ENCODE measurements around the gene ISG15.
"Not testable (repeated sequence)": the region's sequence is repeated elsewhere in the genome, so short reads cannot be mapped to it uniquely, and the experiment has no call there.

The ISG15 gene

GRCh38 chr1:976791-977190, 36.5 kb upstream of the ISG15 start:
- not testable (repeated sequence) for H3K9me3 ChIP-seq (ENCODE audit: insufficient read depth, low read depth, low read length); H3K4me1 ChIP-seq (ENCODE audit: insufficient read depth, low read length); H3K36me3 ChIP-seq (ENCODE audit: insufficient read depth, low read length); H3K9ac ChIP-seq (ENCODE audit: low read depth, low read length); H3K27ac ChIP-seq (ENCODE audit: low read depth, low read length); H3K4me3 ChIP-seq (ENCODE audit: low read length)
- no CpG with 5 or more reads among the region's 39 CpGs for WGBS
- H3K27me3 ChIP-seq (ENCODE audit: insufficient read depth, low read length): peaks cover 21% of the 10 kb centered on the region

GRCh38 chr1:978069-978834, 35.0 kb upstream of the ISG15 start:
- 91% methylated on average over 44 of the region's 44 CpGs for WGBS
- no peaks in the 10 kb centered on the region for H3K9me3 ChIP-seq (ENCODE audit: insufficient read depth, low read depth, low read length)
- H3K4me3 ChIP-seq (ENCODE audit: low read length): no peak overlapping the region
- no peak overlapping the region for H3K9ac ChIP-seq (ENCODE audit: low read depth, low read length)
- peaks cover 33% of the 10 kb centered on the region for H3K27me3 ChIP-seq (ENCODE audit: insufficient read depth, low read length)
- no peaks in the 10 kb centered on the region for H3K36me3 ChIP-seq (ENCODE audit: insufficient read depth, low read length)
- H3K27ac ChIP-seq (ENCODE audit: low read depth, low read length): no peak overlapping the region
- H3K4me1 ChIP-seq (ENCODE audit: insufficient read depth, low read length): no peaks in the 10 kb centered on the region

GRCh38 chr1:978835-979743, 34.2 kb upstream of the ISG15 start:
- Histone ChIP-seq H3K27me3 (ENCODE audit: insufficient read depth, low read length) (peaks cover 38% of the 10 kb centered on the region), H3K4me3 (ENCODE audit: low read length) (no peak overlapping the region), H3K36me3 (ENCODE audit: insufficient read depth, low read length) (no peaks in the 10 kb centered on the region), H3K4me1 (ENCODE audit: insufficient read depth, low read length) (no peaks in the 10 kb centered on the region), H3K9ac (ENCODE audit: low read depth, low read length) (no peak overlapping the region), H3K27ac (ENCODE audit: low read depth, low read length) (no peak overlapping the region), H3K9me3 (ENCODE audit: insufficient read depth, low read depth, low read length) (no peaks in the 10 kb centered on the region)
- WGBS: 91% methylated on average over 60 of the region's 60 CpGs

- Histone ChIP-seq H3K27ac (ENCODE audit: low read depth, low read length) (no peak overlapping the region), H3K4me1 (ENCODE audit: insufficient read depth, low read length) (no peaks in the 10 kb centered on the region), H3K9me3 (ENCODE audit: insufficient read depth, low read depth, low read length) (no peaks in the 10 kb centered on the region), H3K9ac (ENCODE audit: low read depth, low read length) (no peak overlapping the region), H3K4me3 (ENCODE audit: low read length) (no peak overlapping the region), H3K27me3 (ENCODE audit: insufficient read depth, low read length) (peaks cover 40% of the 10 kb centered on the region), H3K36me3 (ENCODE audit: insufficient read depth, low read length) (no peaks in the 10 kb centered on the region)
- 93% methylated on average over 9 of the region's 9 CpGs for WGBS
Observed at GRCh38 chr1:979744-980072, 33.6 kb upstream of the ISG15 start.

- Histone ChIP-seq H3K9ac (ENCODE audit: low read depth, low read length) (no peak overlapping the region), H3K4me3 (ENCODE audit: low read length) (no peak overlapping the region), H3K9me3 (ENCODE audit: insufficient read depth, low read depth, low read length) (no peaks in the 10 kb centered on the region), H3K27ac (ENCODE audit: low read depth, low read length) (no peak overlapping the region), H3K4me1 (ENCODE audit: insufficient read depth, low read length) (no peaks in the 10 kb centered on the region), H3K36me3 (ENCODE audit: insufficient read depth, low read length) (no peaks in the 10 kb centered on the region), H3K27me3 (ENCODE audit: insufficient read depth, low read length) (peaks cover 45% of the 10 kb centered on the region)
- 90% methylated on average over 13 of the region's 13 CpGs for WGBS
Observed at GRCh38 chr1:980137-980571, 33.1 kb upstream of the ISG15 start.

GRCh38 chr1:980602-981395, 32.5 kb upstream of the ISG15 start:
- Histone ChIP-seq H3K9ac (ENCODE audit: low read depth, low read length) (no peak overlapping the region), H3K36me3 (ENCODE audit: insufficient read depth, low read length) (no peaks in the 10 kb centered on the region), H3K4me1 (ENCODE audit: insufficient read depth, low read length) (no peaks in the 10 kb centered on the region), H3K4me3 (ENCODE audit: low read length) (no peak overlapping the region), H3K27ac (ENCODE audit: low read depth, low read length) (no peak overlapping the region), H3K27me3 (ENCODE audit: insufficient read depth, low read length) (peaks cover 47% of the 10 kb centered on the region), H3K9me3 (ENCODE audit: insufficient read depth, low read depth, low read length) (no peaks in the 10 kb centered on the region)
- WGBS: 90% methylated on average over 35 of the region's 35 CpGs

GRCh38 chr1:981491-981954, 31.8 kb upstream of the ISG15 start:
- Histone ChIP-seq H3K4me3 (ENCODE audit: low read length) (no peak overlapping the region), H3K27ac (ENCODE audit: low read depth, low read length) (no peak overlapping the region), H3K27me3 (ENCODE audit: insufficient read depth, low read length) (peaks cover 47% of the 10 kb centered on the region), H3K4me1 (ENCODE audit: insufficient read depth, low read length) (no peaks in the 10 kb centered on the region), H3K9me3 (ENCODE audit: insufficient read depth, low read depth, low read length) (no peaks in the 10 kb centered on the region), H3K36me3 (ENCODE audit: insufficient read depth, low read length) (no peaks in the 10 kb centered on the region), H3K9ac (ENCODE audit: low read depth, low read length) (no peak overlapping the region)
- WGBS: 79% methylated on average over 21 of the region's 21 CpGs

- 84% methylated on average over 28 of the region's 28 CpGs for WGBS
- Histone ChIP-seq H3K36me3 (ENCODE audit: insufficient read depth, low read length) (no peaks in the 10 kb centered on the region), H3K9ac (ENCODE audit: low read depth, low read length) (no peak within 1 kb of the TSS), H3K4me3 (ENCODE audit: low read length) (no peak within 1 kb of the TSS), H3K27me3 (ENCODE audit: insufficient read depth, low read length) (peaks cover 49% of the 10 kb centered on the region), H3K9me3 (ENCODE audit: insufficient read depth, low read depth, low read length) (no peaks in the 10 kb centered on the region), H3K27ac (ENCODE audit: low read depth, low read length) (no peak within 1 kb of the TSS), H3K4me1 (ENCODE audit: insufficient read depth, low read length) (no peaks in the 10 kb centered on the region)
Observed at GRCh38 chr1:981955-982558, 31.2 kb upstream of the ISG15 start, which contains the start of gene PERM1. Gene PERM1 (minus strand): TSS chr1:982093. CDS start chr1:981029, 1,064 bp downstream.

- Histone ChIP-seq H3K9me3 (ENCODE audit: insufficient read depth, low read depth, low read length) (no peaks in the 10 kb centered on the region), H3K4me3 (ENCODE audit: low read length) (no peak overlapping the region), H3K36me3 (ENCODE audit: insufficient read depth, low read length) (no peaks in the 10 kb centered on the region), H3K4me1 (ENCODE audit: insufficient read depth, low read length) (no peaks in the 10 kb centered on the region), H3K27me3 (ENCODE audit: insufficient read depth, low read length) (peaks cover 49% of the 10 kb centered on the region), H3K9ac (ENCODE audit: low read depth, low read length) (no peak overlapping the region), H3K27ac (ENCODE audit: low read depth, low read length) (no peak overlapping the region)
- 87% methylated on average over 43 of the region's 43 CpGs for WGBS
Observed at GRCh38 chr1:982765-983436, 30.4 kb upstream of the ISG15 start.

GRCh38 chr1:983798-984475, 29.4 kb upstream of the ISG15 start:
- 23% methylated on average over 29 of the region's 29 CpGs for WGBS
- no peaks in the 10 kb centered on the region for H3K9me3 ChIP-seq (ENCODE audit: insufficient read depth, low read depth, low read length)
- H3K27me3 ChIP-seq (ENCODE audit: insufficient read depth, low read length): peaks cover 55% of the 10 kb centered on the region
- H3K4me3 ChIP-seq (ENCODE audit: low read length): no peak overlapping the region
- no peak overlapping the region for H3K9ac ChIP-seq (ENCODE audit: low read depth, low read length)
- no peaks in the 10 kb centered on the region for H3K4me1 ChIP-seq (ENCODE audit: insufficient read depth, low read length)
- no peak overlapping the region for H3K27ac ChIP-seq (ENCODE audit: low read depth, low read length)
- H3K36me3 ChIP-seq (ENCODE audit: insufficient read depth, low read length): no peaks in the 10 kb centered on the region

Measured in HUES64 (cell line).